HEK293T (cell line): ENCODE results near the gene ARHGEF28.

Experiments used
- CTCF ChIA-PET: fragments of 350-600 bp; formaldehyde crosslinking; extraction: SDS; loops from one replicate; lab custom pipeline; 2021; ENCODE audit warnings: antibody characterized with exemption, inconsistent platforms; lab: Yijun Ruan, JAX
- POLR2A ChIA-PET: fragments of 350-600 bp; formaldehyde crosslinking; extraction: SDS; loops from one replicate; lab custom pipeline; 2020; ENCODE audit warnings: antibody characterized with exemption, inconsistent platforms; lab: Yijun Ruan, JAX
- DNase-seq: peaks from one replicate; pipeline ENCODE4 v3.0.0; 2012; ENCODE audit warnings: mixed read lengths; ENCODE audit errors: extremely low spot score
- ARNT ChIP-seq: fragments of 450-650 bp; IDR thresholded peaks from 2 replicates; pipeline ENCODE4 v1.6.1; 2017; ENCODE audit warnings: mild to moderate bottlenecking
- BHLHE40 ChIP-seq: fragments of 450-650 bp; IDR thresholded peaks from 2 replicates; pipeline ENCODE4 v1.6.1; 2016; ENCODE audit warnings: mild to moderate bottlenecking, moderate library complexity, borderline replicate concordance
- CTBP1 ChIP-seq: fragments of 450-650 bp; IDR thresholded peaks from 2 replicates; pipeline ENCODE4 v1.6.1; 2016; ENCODE audit warnings: borderline replicate concordance
- ELF4 ChIP-seq: fragments of 450-650 bp; IDR thresholded peaks from 2 replicates; pipeline ENCODE4 v1.6.1; 2017; ENCODE audit warnings: antibody characterized with exemption
- FOXA1 ChIP-seq: fragments of 450-650 bp; IDR thresholded peaks from 2 replicates; pipeline ENCODE4 v1.6.1; 2016; ENCODE audit warnings: mild to moderate bottlenecking
- FOXK2 ChIP-seq: fragments of 450-650 bp; IDR thresholded peaks from 2 replicates; pipeline ENCODE4 v1.6.1; 2016; ENCODE audit warnings: mild to moderate bottlenecking
- FOXM1 ChIP-seq: fragments of 450-650 bp; IDR thresholded peaks from 2 replicates; pipeline ENCODE4 v1.6.1; 2017; ENCODE audit warnings: mild to moderate bottlenecking, borderline replicate concordance
- HDGF ChIP-seq: fragments of 450-650 bp; IDR thresholded peaks from 2 replicates; pipeline ENCODE4 v1.6.1; 2017; ENCODE audit warnings: antibody characterized with exemption, borderline replicate concordance
- L3MBTL2 ChIP-seq: fragments of 450-650 bp; conservative IDR thresholded peaks from 2 replicates; pipeline ENCODE4 v1.6.1; 2016; ENCODE audit warnings: mild to moderate bottlenecking
- LEF1 ChIP-seq: fragments of 450-650 bp; IDR thresholded peaks from 2 replicates; pipeline ENCODE4 v1.6.1; 2017; ENCODE audit warnings: mild to moderate bottlenecking, borderline replicate concordance
- NFRKB ChIP-seq: fragments of 450-650 bp; IDR thresholded peaks from 2 replicates; pipeline ENCODE4 v1.6.1; 2016; ENCODE audit warnings: mild to moderate bottlenecking, moderate library complexity
- SP1 ChIP-seq: fragments of 450-650 bp; IDR thresholded peaks from 2 replicates; pipeline ENCODE4 v1.6.1; 2017
- SUZ12 ChIP-seq: fragments of 450-650 bp; IDR thresholded peaks from 2 replicates; pipeline ENCODE4 v1.6.1; 2016; ENCODE audit warnings: mild to moderate bottlenecking
- TARDBP ChIP-seq: fragments of 450-650 bp; IDR thresholded peaks from 2 replicates; pipeline ENCODE4 v1.6.1; 2016
- ZNF384 ChIP-seq: fragments of 450-650 bp; IDR thresholded peaks from 2 replicates; pipeline ENCODE4 v1.6.1; 2016
- TF ChIP-seq, protein P1 (sequence below): fragments of 450-650 bp; IDR thresholded peaks from 2 replicates; pipeline ENCODE4 v1.6.1; 2016

The ARHGEF28 gene

DNA sequence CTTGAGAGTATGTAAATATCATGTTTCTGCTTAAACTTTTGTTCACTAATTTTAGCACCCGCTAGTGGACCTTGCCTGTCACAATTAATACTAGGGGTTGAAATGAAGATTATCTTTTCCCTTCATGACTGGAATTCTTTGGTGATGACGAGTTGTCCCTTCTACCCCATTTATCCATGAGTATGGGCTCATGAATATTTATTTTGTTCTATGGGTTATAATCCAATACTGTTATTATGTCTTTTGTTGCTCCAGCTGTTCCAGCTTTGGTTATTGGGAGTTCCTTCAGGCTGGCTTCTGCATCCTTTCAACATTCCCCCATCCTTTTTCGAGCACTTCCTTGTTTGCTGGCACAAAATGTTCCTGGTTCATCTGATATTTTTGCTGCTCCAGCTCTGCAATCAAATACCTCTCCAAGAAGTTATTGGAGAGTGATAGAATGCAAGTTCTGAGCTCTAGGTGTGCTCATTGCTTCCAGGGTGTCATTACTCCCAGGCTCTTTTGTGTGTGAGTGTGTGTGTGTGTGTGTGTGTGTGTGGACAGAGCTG is 19.7 kb upstream of the ARHGEF28 start:
- DNase-seq = no peak
- TF ChIP-seq SUZ12 (no peak), ELF4 (no peak), NFRKB (no peak), FOXK2 (no peak), FOXA1 (no peak), ZNF384 (no peak), HDGF (no peak), CTBP1 (no peak), BHLHE40 (no peak), FOXM1 (no peak), SP1 (no peak), TARDBP (no peak)
- TF ChIP-seq, protein P1, sequence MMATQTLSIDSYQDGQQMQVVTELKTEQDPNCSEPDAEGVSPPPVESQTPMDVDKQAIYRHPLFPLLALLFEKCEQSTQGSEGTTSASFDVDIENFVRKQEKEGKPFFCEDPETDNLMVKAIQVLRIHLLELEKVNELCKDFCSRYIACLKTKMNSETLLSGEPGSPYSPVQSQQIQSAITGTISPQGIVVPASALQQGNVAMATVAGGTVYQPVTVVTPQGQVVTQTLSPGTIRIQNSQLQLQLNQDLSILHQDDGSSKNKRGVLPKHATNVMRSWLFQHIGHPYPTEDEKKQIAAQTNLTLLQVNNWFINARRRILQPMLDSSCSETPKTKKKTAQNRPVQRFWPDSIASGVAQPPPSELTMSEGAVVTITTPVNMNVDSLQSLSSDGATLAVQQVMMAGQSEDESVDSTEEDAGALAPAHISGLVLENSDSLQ = no peak
- ChIA-PET POLR2A (no interaction called here), CTCF (no interaction called here)

DNA sequence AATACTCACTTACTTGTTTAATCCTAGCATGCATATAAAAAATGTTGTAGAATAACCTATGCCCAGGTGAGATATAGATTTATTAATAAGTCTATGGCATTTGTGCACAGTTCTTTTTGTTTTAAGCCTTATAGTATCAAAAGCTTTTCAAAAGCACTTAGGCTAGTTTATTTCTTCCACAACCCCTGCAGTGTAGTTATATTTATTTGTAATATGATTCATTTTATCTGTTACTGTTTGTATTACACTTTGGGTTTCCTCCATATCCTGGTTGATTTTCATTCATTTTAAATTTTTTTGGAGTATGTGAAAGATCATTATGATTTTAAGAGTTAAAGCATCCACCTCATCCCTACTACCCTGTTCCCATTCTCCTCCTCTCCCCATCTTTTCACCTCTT is 18.8 kb upstream of the ARHGEF28 start:
- no peak for DNase-seq
- ChIA-PET CTCF (no interaction called here), POLR2A (no interaction called here)
- TF ChIP-seq SUZ12 (no peak), FOXK2 (no peak), SP1 (no peak), ZNF384 (no peak), FOXM1 (no peak), TARDBP (no peak)
- TF ChIP-seq, protein P1 = no peak

DNA sequence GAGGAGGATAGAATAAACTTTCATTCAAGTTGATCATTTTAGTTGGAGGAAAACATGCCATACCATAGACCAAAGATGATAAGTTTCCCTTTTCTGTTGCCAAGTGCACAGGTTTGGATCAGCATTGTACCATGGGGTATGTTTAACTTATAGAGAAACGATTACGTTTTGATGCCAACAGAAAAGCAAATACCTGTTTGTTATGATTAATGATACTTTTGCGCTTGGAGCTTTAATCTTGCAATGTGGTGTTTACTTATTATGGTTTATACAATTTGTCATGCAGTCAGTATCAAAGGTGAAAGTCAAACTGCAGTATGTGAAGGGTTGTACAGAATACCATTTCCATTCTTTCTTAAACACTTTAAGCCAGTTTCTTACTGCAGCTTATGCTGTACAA is 13.2 kb upstream of the ARHGEF28 start:
- POLR2A ChIA-PET = no interaction called here
- DNase-seq = no peak
- TF ChIP-seq ARNT (no peak), ELF4 (no peak), SP1 (no peak), HDGF (no peak), NFRKB (no peak), CTBP1 (no peak), L3MBTL2 (no peak), FOXK2 (no peak), LEF1 (no peak), BHLHE40 (no peak), FOXA1 (no peak), SUZ12 (no peak), TARDBP (no peak), ZNF384 (no peak), FOXM1 (no peak)
- TF ChIP-seq, protein P1 = no peak
- CTCF ChIA-PET = no interaction called here

DNA sequence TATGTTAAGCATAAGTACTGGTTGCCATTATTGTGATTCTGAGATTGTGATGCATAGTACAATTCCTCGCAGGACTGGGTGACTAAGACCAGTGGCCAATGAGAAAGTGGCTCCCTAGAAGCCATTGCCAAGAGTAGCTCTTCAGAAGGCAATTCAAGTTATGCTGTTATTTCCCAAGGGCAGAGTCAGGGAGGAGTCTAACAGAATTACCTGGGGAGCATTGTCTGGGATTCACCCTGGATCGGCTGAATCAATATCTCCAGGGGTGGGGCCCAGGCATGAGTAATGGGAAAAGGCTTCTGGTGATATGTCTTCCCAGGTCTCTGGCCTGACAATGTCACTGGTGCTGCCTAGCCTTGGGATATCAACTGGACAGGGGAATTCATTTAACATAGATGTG is 10.9 kb upstream of the ARHGEF28 start:
- TF ChIP-seq FOXK2 (no peak), LEF1 (no peak), FOXA1 (no peak), SP1 (no peak), HDGF (no peak), CTBP1 (no peak)
- POLR2A ChIA-PET = no interaction called here
- CTCF ChIA-PET = no interaction called here
- no peak for DNase-seq

DNA sequence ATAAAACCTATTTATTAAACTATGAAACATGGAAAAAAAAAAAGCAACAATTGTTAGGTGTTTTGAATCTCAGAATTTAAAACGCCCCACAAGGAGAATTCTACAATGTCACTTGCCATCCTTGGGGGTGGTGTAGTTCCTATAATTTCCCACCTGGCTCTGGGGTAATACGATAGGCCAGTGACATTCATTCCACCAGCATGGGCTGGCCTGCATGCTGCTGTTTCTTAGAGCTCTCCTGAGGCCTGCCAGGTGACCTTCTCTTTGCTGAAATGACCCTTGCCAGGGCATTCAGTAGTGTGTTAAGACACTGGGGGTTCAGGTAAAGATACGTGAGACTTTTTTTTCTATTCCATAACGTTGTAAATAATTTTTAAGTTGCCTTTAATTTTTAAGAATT is 10.0 kb upstream of the ARHGEF28 start:
- no peak for DNase-seq
- TF ChIP-seq FOXM1 (no peak), LEF1 (no peak), FOXA1 (no peak), ARNT (no peak), L3MBTL2 (no peak), BHLHE40 (no peak), HDGF (no peak), NFRKB (no peak), FOXK2 (no peak)
- ChIA-PET POLR2A (no interaction called here), CTCF (no interaction called here)

DNA sequence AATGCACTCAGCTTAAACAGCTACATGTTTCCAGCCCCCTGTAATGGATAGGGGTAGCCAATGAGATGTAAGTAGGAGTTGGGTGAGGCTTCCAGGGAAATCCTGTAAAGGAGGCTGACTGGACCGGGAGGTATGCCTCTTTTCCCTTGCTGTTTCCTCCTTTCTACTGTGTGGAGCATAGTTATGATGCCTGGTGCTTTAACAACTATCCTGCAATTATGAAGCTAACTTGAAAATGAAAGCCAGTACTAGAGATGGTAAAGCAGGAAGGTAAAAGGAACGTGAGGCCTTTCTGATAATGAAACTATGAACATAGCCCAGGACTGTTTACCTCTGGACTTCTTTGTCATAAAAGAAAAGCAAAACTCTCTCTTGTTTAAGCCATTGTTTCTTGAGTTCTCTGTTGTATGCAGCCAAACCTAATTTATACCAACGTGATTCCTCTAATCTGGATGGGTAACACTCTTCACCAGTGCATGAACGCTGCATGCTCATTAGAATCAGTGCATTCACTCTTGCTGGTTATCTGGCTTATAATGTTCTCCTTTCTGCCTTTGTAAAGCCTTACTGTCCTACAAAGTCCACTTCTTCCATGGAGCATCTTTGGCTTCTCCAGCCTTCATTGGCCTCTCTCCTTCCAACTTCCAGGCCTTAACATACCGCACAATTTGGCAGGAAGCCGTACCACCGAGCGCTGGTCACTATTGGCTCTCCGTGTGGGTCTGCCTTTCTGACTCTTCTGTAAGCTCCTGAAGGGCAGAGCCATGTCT is 8.3 kb upstream of the ARHGEF28 start:
- DNase-seq = no peak

More for the DNA sequence above, 8.3 kb upstream of the ARHGEF28 start:
- ChIA-PET CTCF (no interaction called here), POLR2A (no interaction called here)
- TF ChIP-seq BHLHE40 = no peak
- no peak for TF ChIP-seq ARNT
- no peak for TF ChIP-seq LEF1
- TF ChIP-seq CTBP1 = no peak
